Esophagus squamous epithelium (tissue), 4 donors: ENCODE results near the gene REG3A.

ENCODE experiments used
- POLR2A ChIP-seq, 4 donors: fragments of 450-650 bp; IDR thresholded peaks; one replicate each; pipeline ENCODE4 v1.6.1; 2017; ENCODE audit warnings: antibody characterized with exemption in 4 of 4, mild to moderate bottlenecking in 4 of 4, moderate library complexity in 3 of 4
- TF ChIP-seq, protein P1 (sequence below), 6 experiments: fragments of 450-650 bp in 4 of 6; fragments of 200-600 bp in 2 of 6; sonication (generic) in 2 of 6; IDR thresholded peaks; one replicate each; pipeline ENCODE4 v1.5.1; 2016 to 2019; ENCODE audit warnings: antibody characterized with exemption in 6 of 6, mild to moderate bottlenecking in 4 of 6, moderate library complexity in 4 of 6

- TF ChIP-seq, protein P1, sequence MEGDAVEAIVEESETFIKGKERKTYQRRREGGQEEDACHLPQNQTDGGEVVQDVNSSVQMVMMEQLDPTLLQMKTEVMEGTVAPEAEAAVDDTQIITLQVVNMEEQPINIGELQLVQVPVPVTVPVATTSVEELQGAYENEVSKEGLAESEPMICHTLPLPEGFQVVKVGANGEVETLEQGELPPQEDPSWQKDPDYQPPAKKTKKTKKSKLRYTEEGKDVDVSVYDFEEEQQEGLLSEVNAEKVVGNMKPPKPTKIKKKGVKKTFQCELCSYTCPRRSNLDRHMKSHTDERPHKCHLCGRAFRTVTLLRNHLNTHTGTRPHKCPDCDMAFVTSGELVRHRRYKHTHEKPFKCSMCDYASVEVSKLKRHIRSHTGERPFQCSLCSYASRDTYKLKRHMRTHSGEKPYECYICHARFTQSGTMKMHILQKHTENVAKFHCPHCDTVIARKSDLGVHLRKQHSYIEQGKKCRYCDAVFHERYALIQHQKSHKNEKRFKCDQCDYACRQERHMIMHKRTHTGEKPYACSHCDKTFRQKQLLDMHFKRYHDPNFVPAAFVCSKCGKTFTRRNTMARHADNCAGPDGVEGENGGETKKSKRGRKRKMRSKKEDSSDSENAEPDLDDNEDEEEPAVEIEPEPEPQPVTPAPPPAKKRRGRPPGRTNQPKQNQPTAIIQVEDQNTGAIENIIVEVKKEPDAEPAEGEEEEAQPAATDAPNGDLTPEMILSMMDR (IDR thresholded peaks at IDR 0.05), result no peak
- TF ChIP-seq POLR2A (IDR thresholded peaks at IDR 0.05), result no peak
Observed at GRCh38 chr2:79114797-79115494, 44.6 kb downstream of the REG3A start.
